Immature natural killer cell (primary cell): ENCODE measurements around the gene TCF4. TPM values are rescaled to one million over a fixed set of nuclear protein-coding genes. Genes with fewer than 3 reads are reported as not detected.

Source experiments
- DNase-seq, 3 donors: peaks; one replicate each; pipeline ENCODE4 v3.0.0; 2022; ENCODE audit warnings: mixed read lengths in 1 of 3
- H3K27ac Mint-ChIP-seq, 6 donors: one replicate each; pipeline ENCODE4 v1.8.0; 2020; ENCODE audit warnings: mixed read lengths in 6 of 6, mild to moderate bottlenecking in 5 of 6, inconsistent platforms in 4 of 6, moderate library complexity in 3 of 6
- H3K27me3 Mint-ChIP-seq, 3 donors: one replicate each; pipeline ENCODE4 v1.8.0; 2020 to 2021; ENCODE audit warnings: low read depth in 3 of 3, mild to moderate bottlenecking in 3 of 3, mixed read lengths in 3 of 3, moderate library complexity in 3 of 3, inconsistent platforms in 1 of 3
- H3K36me3 Mint-ChIP-seq, 3 donors: one replicate each; pipeline ENCODE4 v1.8.0; 2020; ENCODE audit warnings: mixed read lengths in 3 of 3, inconsistent platforms in 2 of 3, mild to moderate bottlenecking in 2 of 3
- H3K4me1 Mint-ChIP-seq, 2 donors: one replicate each; pipeline ENCODE4 v1.8.0; 2020; ENCODE audit warnings: inconsistent platforms in 2 of 2, mild to moderate bottlenecking in 2 of 2, mixed read lengths in 2 of 2, moderate library complexity in 1 of 2
- H3K4me3 Mint-ChIP-seq, 5 donors: one replicate each; pipeline ENCODE4 v1.8.0; 2020; ENCODE audit warnings: mild to moderate bottlenecking in 5 of 5, mixed read lengths in 5 of 5, inconsistent platforms in 3 of 5, moderate library complexity in 3 of 5
- H3K9me3 Mint-ChIP-seq, 6 donors: one replicate each; pipeline ENCODE4 v1.8.0; 2020; ENCODE audit warnings: mild to moderate bottlenecking in 6 of 6, mixed read lengths in 6 of 6, inconsistent platforms in 4 of 6, moderate library complexity in 3 of 6
- polyA plus RNA-seq, 3 donors: library from polyadenylated mRNA; unstranded; fragments of 300-500 nt; fragmentation: Illumina TruSeq; gene quantifications; one replicate each; pipeline ENCODE4 v1.2.3, GENCODE V29; 2021

TCF4 gene
- polyA plus RNA-seq, 3 donors from 2014 or later = 7.7 to 28.0 (median 17.6) TPM

DNA sequence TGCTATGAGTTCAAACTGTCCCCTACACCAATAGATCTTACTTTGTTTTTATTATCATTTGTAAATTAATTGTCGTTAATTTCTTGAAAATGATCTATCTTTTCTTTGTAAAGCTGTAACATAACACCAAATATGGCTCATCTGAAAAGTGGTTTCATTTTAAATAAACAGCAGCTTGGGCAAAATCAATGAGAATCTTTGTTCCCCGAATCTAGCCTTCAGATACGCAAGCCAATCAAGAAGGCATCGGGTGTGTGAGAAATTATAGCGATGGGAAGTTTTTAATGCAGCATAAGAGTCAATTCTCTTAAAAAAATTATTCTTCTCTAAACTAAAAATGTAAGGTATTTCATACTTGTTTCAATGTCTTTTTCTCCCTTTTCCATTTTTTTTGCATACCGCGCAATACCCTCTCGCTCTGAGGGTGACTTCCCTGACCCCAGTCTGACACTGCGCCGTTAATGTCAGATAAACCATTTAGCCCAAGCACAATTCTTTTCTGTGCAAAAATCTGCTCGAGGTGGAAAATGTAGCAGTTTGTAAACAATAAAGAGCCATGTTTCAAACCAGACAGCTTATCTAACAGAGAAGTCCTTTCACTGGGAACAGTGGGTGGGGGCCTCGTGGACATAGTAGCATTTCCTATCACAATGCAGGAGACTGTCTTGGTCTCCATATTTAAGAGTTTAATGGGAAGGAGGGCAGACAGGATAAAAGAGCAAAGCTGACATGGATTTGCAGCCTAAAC is 129.4 kb downstream of the TCF4 start:
- H3K4me3 Mint-ChIP-seq = no peak overlapping the region
- peaks cover 25 to 30% of the 10 kb centered on the region in 2 donors for H3K4me1 Mint-ChIP-seq
- H3K27me3 Mint-ChIP-seq = peaks cover 0 to 13% (median 1%) of the 10 kb centered on the region in 3 donors
- DNase-seq = no peak
- no peaks in the 10 kb centered on the region for H3K9me3 Mint-ChIP-seq
- no peak overlapping the region for H3K27ac Mint-ChIP-seq
- H3K36me3 Mint-ChIP-seq = no peaks in the 10 kb centered on the region

DNA sequence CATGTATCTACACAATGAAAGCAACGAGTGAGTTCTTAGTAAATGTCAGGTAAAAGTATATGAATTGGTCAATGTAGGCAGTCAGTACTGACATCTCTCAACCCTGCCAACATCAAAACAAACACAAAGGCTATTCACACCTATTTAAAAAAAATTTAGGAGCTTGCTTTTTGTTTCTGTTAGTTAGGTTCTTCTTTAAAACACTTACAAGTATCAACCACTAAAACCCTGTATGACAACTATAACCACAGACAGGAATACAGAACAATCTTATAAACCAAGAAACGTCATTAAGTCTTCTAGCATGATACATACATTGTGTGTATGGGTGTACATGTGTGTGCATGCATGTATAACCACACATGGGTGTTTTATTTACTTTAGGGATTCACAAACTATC is 131.0 kb downstream of the TCF4 start:
- Mint-ChIP-seq H3K36me3 (no peaks in the 10 kb centered on the region), H3K4me3 (peak overlapping the region; percentile 37 to 75 (median 64))
- peak; percentile 69 to 76 (median 74) for DNase-seq

DNA sequence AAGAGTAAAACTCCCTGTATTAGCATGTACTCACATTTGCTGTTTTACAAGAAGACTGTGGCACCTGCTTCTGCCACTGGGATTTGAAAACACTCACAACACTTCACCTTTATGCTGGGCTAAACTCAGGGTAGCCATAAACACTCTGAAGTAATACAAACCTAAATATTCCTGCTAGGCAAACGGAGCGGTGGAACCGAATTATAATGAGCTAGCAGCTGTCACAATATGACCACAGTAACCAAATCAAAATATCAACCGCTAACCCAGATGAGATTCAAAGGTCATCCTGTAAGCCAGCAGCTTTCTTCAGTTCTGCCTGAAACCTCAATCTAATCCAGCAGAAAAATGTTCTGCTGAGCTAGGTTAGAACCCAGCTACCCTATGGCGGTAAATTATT is 132.1 kb downstream of the TCF4 start:
- H3K27ac Mint-ChIP-seq = peak overlapping the region in 5 of 6 donors; percentile 54 to 90 (median 80)
- H3K36me3 Mint-ChIP-seq = no peaks in the 10 kb centered on the region
- peak; percentile 45 to 66 (median 50) for DNase-seq
- H3K4me3 Mint-ChIP-seq = peak overlapping the region; percentile 33 to 75 (median 59)
- no peaks in the 10 kb centered on the region for H3K9me3 Mint-ChIP-seq
- H3K27me3 Mint-ChIP-seq = peaks cover 0 to 13% (median 1%) of the 10 kb centered on the region in 3 donors
- peaks cover 25 to 30% of the 10 kb centered on the region in 2 donors for H3K4me1 Mint-ChIP-seq

More for the DNA sequence above, 131.0 kb downstream of the TCF4 start:
- H3K9me3 Mint-ChIP-seq = no peaks in the 10 kb centered on the region
- peaks cover 25 to 30% of the 10 kb centered on the region in 2 donors for H3K4me1 Mint-ChIP-seq
- H3K27me3 Mint-ChIP-seq = peaks cover 0 to 13% (median 1%) of the 10 kb centered on the region in 3 donors
- peak overlapping the region; percentile 48 to 90 (median 80) for H3K27ac Mint-ChIP-seq

DNA sequence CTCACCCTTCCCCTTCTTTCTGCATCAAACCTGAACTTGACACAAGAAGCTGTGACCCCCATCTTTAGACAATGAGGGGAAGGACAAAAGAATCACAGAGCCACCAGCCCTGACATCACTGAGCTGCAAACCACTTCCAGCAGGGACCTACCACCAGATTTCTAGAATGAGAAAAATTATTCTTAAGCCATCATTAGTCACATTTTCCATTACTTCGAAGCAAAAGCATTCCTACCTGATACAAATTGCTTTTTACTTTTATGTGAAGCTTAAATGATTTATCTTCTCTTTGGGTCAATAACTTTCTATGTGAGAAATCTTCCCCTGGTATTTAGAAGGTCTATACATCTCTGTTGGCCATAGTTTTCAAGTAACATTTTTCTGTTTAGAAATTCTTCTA is 134.8 kb downstream of the TCF4 start:
- no peak for DNase-seq
- Mint-ChIP-seq H3K9me3 (no peaks in the 10 kb centered on the region), H3K4me1 (peaks cover 25 to 30% of the 10 kb centered on the region in 2 donors), H3K27me3 (peaks cover 0 to 9% (median 0%) of the 10 kb centered on the region in 3 donors), H3K36me3 (no peaks in the 10 kb centered on the region), H3K4me3 (no peak overlapping the region), H3K27ac (no peak overlapping the region)

DNA sequence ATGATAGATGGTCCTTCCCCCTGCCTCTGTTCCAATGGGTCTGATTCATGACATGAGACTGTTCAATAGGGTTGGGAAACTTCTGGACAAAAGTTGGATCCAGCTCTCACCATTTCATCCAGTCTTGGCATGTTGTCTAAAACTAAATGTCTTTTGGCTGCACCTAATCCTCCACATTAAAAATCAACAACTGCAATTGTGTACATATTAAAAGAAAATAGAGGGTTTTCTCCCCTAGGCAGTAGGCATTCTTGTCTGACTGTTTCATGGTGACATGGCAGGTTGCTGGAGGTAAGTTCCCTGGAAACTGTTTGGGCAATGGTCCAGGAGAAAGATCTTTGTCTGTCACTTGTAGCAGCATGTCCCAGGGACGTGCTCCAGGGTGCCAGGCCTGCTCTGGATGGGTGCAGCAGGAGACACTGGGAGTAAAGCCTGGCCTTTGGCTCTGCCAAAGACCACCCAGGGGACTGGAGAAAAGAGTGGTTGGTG is 135.8 kb downstream of the TCF4 start:
- DNase-seq = no peak
- peaks cover 0 to 8% (median 0%) of the 10 kb centered on the region in 3 donors for H3K27me3 Mint-ChIP-seq
- H3K4me1 Mint-ChIP-seq = peaks cover 22 to 25% of the 10 kb centered on the region in 2 donors
- H3K36me3 Mint-ChIP-seq = no peaks in the 10 kb centered on the region
- no peaks in the 10 kb centered on the region for H3K9me3 Mint-ChIP-seq
- no peak overlapping the region for H3K27ac Mint-ChIP-seq
- no peak overlapping the region for H3K4me3 Mint-ChIP-seq

DNA sequence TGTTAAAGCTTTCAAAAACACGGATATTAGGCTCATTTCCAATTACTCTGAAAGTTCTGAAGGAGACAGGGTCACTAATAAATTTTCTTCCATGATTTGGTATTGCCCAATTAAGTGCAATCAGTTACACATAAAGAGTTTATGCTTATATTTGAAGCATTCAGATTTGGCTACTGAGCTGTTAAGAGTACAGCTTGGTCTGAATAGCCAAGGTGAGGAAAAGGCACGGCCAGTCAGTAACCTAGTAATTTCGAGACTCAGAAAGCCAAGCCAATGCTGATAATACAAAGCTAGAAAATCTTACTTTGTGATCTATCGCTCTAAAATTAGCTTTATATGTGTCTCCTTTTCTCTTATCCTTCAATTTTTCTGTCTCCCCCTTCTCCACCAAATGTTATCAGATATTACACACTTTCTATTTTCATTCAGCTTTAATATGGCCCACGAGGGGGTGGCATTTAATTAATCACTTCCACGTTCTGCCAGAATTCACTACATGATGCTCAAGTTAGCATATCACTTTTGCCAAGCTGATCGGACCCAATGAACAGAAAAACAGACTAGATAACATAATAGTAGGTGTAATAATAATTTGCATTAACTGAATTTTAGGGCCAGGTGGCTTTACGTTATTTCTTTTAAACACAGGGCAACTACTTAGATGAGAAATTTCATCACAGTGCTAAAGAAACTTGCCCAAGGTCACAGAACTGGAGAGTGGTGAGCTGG is 138.4 kb downstream of the TCF4 start:
- Mint-ChIP-seq H3K4me3 (no peak overlapping the region), H3K27ac (no peak overlapping the region)
- DNase-seq = no peak

DNA sequence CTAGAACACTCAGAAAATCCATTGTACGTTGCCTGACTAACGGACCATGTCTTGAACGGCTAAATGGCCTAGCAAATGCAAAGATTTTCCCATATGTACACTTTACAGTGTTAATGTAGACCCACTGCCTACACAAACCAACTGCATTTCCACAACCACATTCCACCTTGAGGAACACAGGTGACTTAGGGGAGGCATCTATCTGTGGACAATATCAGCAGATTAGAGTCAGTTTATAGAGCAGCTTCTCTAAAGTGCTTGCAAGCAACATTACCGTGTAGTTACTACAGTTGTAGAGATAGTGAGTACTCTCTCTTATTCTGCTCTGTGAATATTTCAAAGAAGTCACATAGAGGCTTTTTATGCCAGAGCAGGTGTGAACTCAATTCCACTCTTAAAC is 139.6 kb downstream of the TCF4 start:
- no peaks in the 10 kb centered on the region for H3K4me1 Mint-ChIP-seq
- no peaks in the 10 kb centered on the region for H3K9me3 Mint-ChIP-seq
- H3K27ac Mint-ChIP-seq = no peak overlapping the region
- no peak for DNase-seq
- peaks cover 0 to 3% (median 2%) of the 10 kb centered on the region in 3 donors for H3K27me3 Mint-ChIP-seq
- peaks cover 0 to 3% (median 0%) of the 10 kb centered on the region in 3 donors for H3K36me3 Mint-ChIP-seq
- no peak overlapping the region for H3K4me3 Mint-ChIP-seq

More for the DNA sequence above, 138.4 kb downstream of the TCF4 start:
- Mint-ChIP-seq H3K36me3 (peaks cover 0 to 3% (median 0%) of the 10 kb centered on the region in 3 donors), H3K4me1 (peaks cover 3 to 4% of the 10 kb centered on the region in 2 donors), H3K27me3 (peaks cover 0 to 3% (median 2%) of the 10 kb centered on the region in 3 donors), H3K9me3 (no peaks in the 10 kb centered on the region)

DNA sequence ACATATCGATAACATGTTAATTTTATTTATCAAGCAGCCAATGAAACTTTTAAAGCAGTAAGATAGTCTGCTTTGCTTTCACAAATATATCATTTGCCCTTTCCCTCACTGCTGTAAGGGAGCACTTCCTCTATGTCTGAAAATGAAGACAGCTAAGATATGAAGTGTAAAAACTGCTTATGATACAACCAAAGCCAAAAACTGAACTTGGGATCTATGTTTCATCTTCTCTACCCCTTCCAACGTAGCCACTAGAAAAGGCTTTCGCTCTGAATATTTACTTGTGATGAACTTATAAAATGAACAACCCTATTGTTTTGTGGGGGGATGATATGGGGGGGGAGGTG is 140.3 kb downstream of the TCF4 start:
- H3K4me3 Mint-ChIP-seq = no peak overlapping the region

DNA sequence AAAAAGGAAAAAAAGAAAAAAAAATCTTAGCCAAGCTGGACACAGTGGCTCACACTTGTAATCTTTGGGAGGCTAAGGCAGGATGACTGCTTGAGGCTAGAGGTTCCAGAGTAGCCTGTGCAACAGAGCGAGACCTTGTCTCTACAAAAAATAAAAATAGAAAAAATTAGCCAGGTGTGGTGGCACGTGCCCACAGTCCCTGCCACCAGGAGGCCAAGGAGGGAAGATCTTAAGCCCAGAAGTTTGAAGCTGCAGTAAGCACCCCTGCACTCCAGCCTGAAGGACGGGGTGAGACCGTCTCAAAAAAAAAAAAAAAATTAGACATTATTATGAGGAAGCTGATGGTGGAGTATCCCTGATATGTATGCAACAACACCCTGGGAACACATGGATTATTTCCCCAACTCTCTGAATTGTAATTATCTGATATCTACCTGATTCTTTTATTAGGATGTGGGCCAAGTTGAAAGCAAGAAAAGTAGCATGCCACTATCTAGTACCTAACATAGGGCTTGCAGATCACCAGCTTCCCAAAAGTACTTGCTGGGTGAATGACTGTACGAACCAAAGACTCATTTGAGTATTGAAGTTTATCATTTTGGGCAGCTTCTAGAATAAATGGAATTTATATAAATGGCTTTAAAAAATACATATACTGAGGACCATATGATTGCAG is 140.9 kb downstream of the TCF4 start:
- Mint-ChIP-seq H3K36me3 (peaks cover 0 to 3% (median 0%) of the 10 kb centered on the region in 3 donors), H3K4me3 (no peak overlapping the region), H3K4me1 (no peaks in the 10 kb centered on the region), H3K27ac (no peak overlapping the region), H3K9me3 (no peaks in the 10 kb centered on the region), H3K27me3 (peaks cover 0 to 3% (median 2%) of the 10 kb centered on the region in 3 donors)
- no peak for DNase-seq

More for the DNA sequence above, 140.3 kb downstream of the TCF4 start:
- Mint-ChIP-seq H3K36me3 (peaks cover 0 to 3% (median 0%) of the 10 kb centered on the region in 3 donors), H3K27ac (no peak overlapping the region), H3K4me1 (no peaks in the 10 kb centered on the region), H3K27me3 (peaks cover 0 to 3% (median 2%) of the 10 kb centered on the region in 3 donors), H3K9me3 (no peaks in the 10 kb centered on the region)
- no peak for DNase-seq

DNA sequence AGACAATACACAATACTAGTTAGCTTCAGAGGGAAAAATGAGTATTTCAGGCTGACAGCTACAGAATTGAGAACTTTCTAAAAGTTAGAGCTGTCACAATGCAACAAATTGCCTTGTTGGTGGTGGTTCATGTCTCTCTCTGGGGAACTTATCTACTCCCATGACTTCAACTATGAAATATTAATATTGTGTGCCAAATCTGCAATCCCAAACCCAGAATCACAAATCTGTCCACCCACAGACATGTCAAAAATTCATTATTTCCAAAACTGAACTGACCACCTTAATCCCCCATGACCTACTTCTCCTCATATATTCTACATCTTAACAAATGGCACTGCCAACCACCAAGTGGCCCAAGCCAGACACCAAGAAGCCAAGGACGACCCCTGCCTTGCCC is 143.5 kb downstream of the TCF4 start:
- H3K36me3 Mint-ChIP-seq = peaks cover 0 to 3% (median 0%) of the 10 kb centered on the region in 3 donors
- H3K27ac Mint-ChIP-seq = no peak overlapping the region
- H3K9me3 Mint-ChIP-seq = no peaks in the 10 kb centered on the region
- peaks cover 0 to 6% (median 2%) of the 10 kb centered on the region in 3 donors for H3K27me3 Mint-ChIP-seq
- no peak overlapping the region for H3K4me3 Mint-ChIP-seq
- peaks cover 0 to 8% of the 10 kb centered on the region in 2 donors for H3K4me1 Mint-ChIP-seq
- no peak for DNase-seq

DNA sequence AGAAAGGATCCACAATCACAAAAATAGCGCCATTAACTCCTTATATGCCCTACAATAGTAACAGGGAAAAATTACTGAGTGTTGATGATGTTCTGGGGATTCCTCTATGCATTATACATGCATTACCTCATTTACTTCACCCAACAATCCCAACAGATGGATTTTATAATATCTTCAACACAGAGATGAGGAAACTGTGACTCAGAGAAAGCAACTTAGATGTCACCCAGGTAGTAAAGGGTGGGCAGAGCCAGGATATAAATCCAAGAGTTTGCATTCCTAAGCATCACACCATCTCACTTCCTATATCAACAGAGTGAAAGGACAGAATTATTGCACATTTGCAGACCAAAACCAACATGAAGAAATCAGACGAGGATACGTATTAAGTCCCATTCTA is 144.2 kb downstream of the TCF4 start:
- peaks cover 0 to 8% of the 10 kb centered on the region in 2 donors for H3K4me1 Mint-ChIP-seq

DNA sequence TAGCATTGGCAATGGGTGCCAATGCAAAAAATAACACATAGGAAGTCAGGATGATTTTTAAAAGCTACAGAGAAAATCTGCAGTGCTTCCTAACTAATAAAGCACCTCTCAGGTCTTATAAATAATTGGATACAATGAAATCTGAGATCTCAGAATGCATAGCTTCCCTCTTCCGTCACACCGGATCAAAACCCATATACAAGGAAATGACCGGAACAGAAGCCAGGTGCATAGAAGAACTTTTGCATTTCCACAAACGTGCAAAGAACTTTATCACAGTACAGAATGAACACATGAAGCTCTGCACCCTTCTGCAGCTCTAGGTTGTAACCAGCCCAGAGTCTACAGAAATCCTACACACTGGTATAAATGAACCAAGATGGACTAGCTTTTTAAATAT is 145.4 kb downstream of the TCF4 start:
- H3K36me3 Mint-ChIP-seq = peaks cover 0 to 3% (median 0%) of the 10 kb centered on the region in 3 donors
- no peaks in the 10 kb centered on the region for H3K9me3 Mint-ChIP-seq
- no peak overlapping the region for H3K4me3 Mint-ChIP-seq
- DNase-seq = no peak
- H3K4me1 Mint-ChIP-seq = peaks cover 0 to 8% of the 10 kb centered on the region in 2 donors
- no peak overlapping the region for H3K27ac Mint-ChIP-seq
- H3K27me3 Mint-ChIP-seq = peaks cover 2 to 6% (median 4%) of the 10 kb centered on the region in 3 donors

More for the DNA sequence above, 144.2 kb downstream of the TCF4 start:
- Mint-ChIP-seq H3K4me3 (no peak overlapping the region), H3K27ac (no peak overlapping the region), H3K9me3 (no peaks in the 10 kb centered on the region), H3K36me3 (peaks cover 0 to 3% (median 0%) of the 10 kb centered on the region in 3 donors), H3K27me3 (peaks cover 2 to 6% (median 3%) of the 10 kb centered on the region in 3 donors)
- no peak for DNase-seq

DNA sequence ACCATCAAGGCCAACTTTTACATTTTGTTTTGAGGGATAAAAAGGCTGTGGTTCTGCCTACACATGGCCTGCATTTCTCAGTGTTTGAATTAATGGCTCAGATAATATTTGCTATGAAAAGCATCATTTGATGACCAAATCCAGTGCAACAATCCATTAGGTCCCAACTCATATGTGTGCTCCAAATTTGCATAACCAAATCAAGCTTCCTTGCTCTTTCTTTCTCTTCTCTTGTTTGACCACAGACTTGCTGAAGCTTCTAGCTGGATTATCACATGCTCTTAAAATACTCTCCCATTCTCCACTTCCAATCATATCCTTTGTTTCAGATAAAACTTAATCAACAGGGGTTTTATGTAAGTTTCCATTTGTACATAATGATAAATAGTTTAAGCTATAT is 147.0 kb downstream of the TCF4 start:
- peaks cover 0 to 3% (median 0%) of the 10 kb centered on the region in 3 donors for H3K36me3 Mint-ChIP-seq

More for the DNA sequence above, 147.0 kb downstream of the TCF4 start:
- DNase-seq = no peak
- Mint-ChIP-seq H3K27me3 (peaks cover 2 to 4% (median 4%) of the 10 kb centered on the region in 3 donors), H3K27ac (no peak overlapping the region), H3K4me3 (no peak overlapping the region), H3K4me1 (peaks cover 0 to 8% of the 10 kb centered on the region in 2 donors), H3K9me3 (no peaks in the 10 kb centered on the region)
